Spinal cord (tissue), 10 donors: ENCODE measurements around the gene ZNF71. TPM values are rescaled to one million over a fixed set of nuclear protein-coding genes. Genes with fewer than 3 reads are reported as not detected.

ENCODE experiments used
- DNase-seq, 6 donors: peaks; one replicate each; pipeline versions ENCODE4 v3.0.0 to v3.0.0-alpha.2; 2013 to 2015; ENCODE audit warnings: low spot score in 6 of 6, low read depth in 4 of 6
- H3K27ac ChIP-seq: one replicate; pipeline ENCODE4 v1.5.1; 2013; ENCODE audit warnings: low read depth, low read length, control low read depth
- H3K27me3 ChIP-seq: one replicate; pipeline ENCODE4 v1.6.1; 2013; ENCODE audit warnings: low read length; ENCODE audit not compliant: control insufficient read depth, insufficient read depth
- H3K36me3 ChIP-seq: one replicate; pipeline ENCODE4 v1.6.1; 2013; ENCODE audit warnings: low read length; ENCODE audit not compliant: control insufficient read depth, insufficient read depth
- H3K4me1 ChIP-seq: one replicate; pipeline ENCODE4 v1.6.1; 2013; ENCODE audit warnings: low read length; ENCODE audit not compliant: control insufficient read depth, insufficient read depth
- H3K4me3 ChIP-seq: one replicate; pipeline ENCODE4 v1.5.1; 2013; ENCODE audit warnings: low read depth, low read length, control low read depth
- H3K9me3 ChIP-seq: one replicate; pipeline ENCODE4 v1.6.1; 2013; ENCODE audit warnings: low read length; ENCODE audit not compliant: control insufficient read depth, insufficient read depth
- WGBS: methylation state at CpG from one replicate; pipeline ENCODE4 v1.1.5; 2013; ENCODE audit warnings: missing lambda C conversion rate; ENCODE audit not compliant: insufficient coverage; 5-methylcytosine and 5-hydroxymethylcytosine counted together
- polyA plus RNA-seq, 2 donors: library from polyadenylated mRNA; unstranded; fragments of 120-200 nt; gene quantifications; one replicate each; pipeline ENCODE4 v1.2.1, GENCODE V29; 2013; ENCODE audit not compliant: insufficient read length in 2 of 2
- total RNA-seq, 2 donors: library from RNA; depleted of rRNA in 1 of 2; stranded (reverse); fragments of 120-200 nt in 1 of 2; fragments of >200 nt in 1 of 2; gene quantifications; one replicate each; pipeline versions ENCODE4 v1.2.3 to v1.2.4, GENCODE V29; 2013 to 2014
- donor health status: healthy.

Gene ZNF71
- total and polyA plus RNA-seq, 4 donors = 8.9 to 12.2 (median 10.3) TPM

- Histone ChIP-seq H3K36me3 (peaks cover 11% of the 10 kb centered on the region), H3K4me1 (no peaks in the 10 kb centered on the region), H3K4me3 (no peak overlapping the region), H3K27ac (no peak overlapping the region), H3K9me3 (peaks cover 50% of the 10 kb centered on the region), H3K27me3 (no peaks in the 10 kb centered on the region)
- WGBS = 96% methylated on average over 4 of the region's 11 CpGs
- no peak for DNase-seq
Measured at GRCh38 chr19:56577719-56578602, 17.1 kb upstream of the ZNF71 start.

- H3K4me3 ChIP-seq = no peak overlapping the region
- peaks cover 10% of the 10 kb centered on the region for H3K4me1 ChIP-seq
- no peak overlapping the region for H3K27ac ChIP-seq
- no peaks in the 10 kb centered on the region for H3K27me3 ChIP-seq
- 65% methylated on average over 4 of the region's 4 CpGs for WGBS
- peaks cover 7% of the 10 kb centered on the region for H3K36me3 ChIP-seq
- no peaks in the 10 kb centered on the region for H3K9me3 ChIP-seq
- no peak for DNase-seq
Measured at GRCh38 chr19:56594446-56594782, 688 bp upstream of the ZNF71 start.

GRCh38 chr19:56595548-56595899 lies 422 bp downstream of the ZNF71 start:
- Histone ChIP-seq H3K27ac (no peak overlapping the region), H3K4me3 (peak overlapping the region; percentile 80), H3K9me3 (no peaks in the 10 kb centered on the region), H3K4me1 (peaks cover 10% of the 10 kb centered on the region), H3K36me3 (peaks cover 7% of the 10 kb centered on the region), H3K27me3 (no peaks in the 10 kb centered on the region)
- no peak for DNase-seq
- WGBS = 0% methylated on average over 4 of the region's 4 CpGs

GRCh38 chr19:56596676-56597075 lies 1.6 kb downstream of the ZNF71 start:
- peaks cover 17% of the 10 kb centered on the region for H3K36me3 ChIP-seq
- H3K9me3 ChIP-seq = no peaks in the 10 kb centered on the region
- no peak overlapping the region for H3K4me3 ChIP-seq
- H3K4me1 ChIP-seq = peaks cover 10% of the 10 kb centered on the region
- no peak for DNase-seq
- WGBS = no CpG with 5 or more reads among the region's 4 CpGs
- H3K27ac ChIP-seq = no peak overlapping the region
- H3K27me3 ChIP-seq = no peaks in the 10 kb centered on the region

GRCh38 chr19:56597696-56598095 lies 2.6 kb downstream of the ZNF71 start:
- no peak overlapping the region for H3K4me3 ChIP-seq
- H3K27ac ChIP-seq = no peak overlapping the region
- peaks cover 18% of the 10 kb centered on the region for H3K36me3 ChIP-seq
- H3K27me3 ChIP-seq = no peaks in the 10 kb centered on the region
- no peaks in the 10 kb centered on the region for H3K9me3 ChIP-seq
- DNase-seq = no peak
- 67% methylated on average over 1 of the region's 4 CpGs for WGBS
- H3K4me1 ChIP-seq = peaks cover 10% of the 10 kb centered on the region

GRCh38 chr19:56601375-56601774 lies 6.3 kb downstream of the ZNF71 start:
- no peaks in the 10 kb centered on the region for H3K27me3 ChIP-seq
- peaks cover 2% of the 10 kb centered on the region for H3K9me3 ChIP-seq
- H3K27ac ChIP-seq = no peak overlapping the region
- 87% methylated on average over 2 of the region's 3 CpGs for WGBS
- no peak for DNase-seq
- peaks cover 18% of the 10 kb centered on the region for H3K36me3 ChIP-seq
- H3K4me3 ChIP-seq = no peak overlapping the region
- H3K4me1 ChIP-seq = peaks cover 3% of the 10 kb centered on the region

- H3K36me3 ChIP-seq = peaks cover 11% of the 10 kb centered on the region
- peak in 3 of 6 donors; percentile 11 to 49 (median 22) for DNase-seq
- WGBS = 28% methylated on average over 5 of the region's 6 CpGs
- no peaks in the 10 kb centered on the region for H3K4me1 ChIP-seq
- H3K27me3 ChIP-seq = no peaks in the 10 kb centered on the region
- H3K9me3 ChIP-seq = peaks cover 2% of the 10 kb centered on the region
- H3K27ac ChIP-seq = no peak overlapping the region
- H3K4me3 ChIP-seq = no peak overlapping the region
Measured at GRCh38 chr19:56603829-56604228, 8.7 kb downstream of the ZNF71 start.

- DNase-seq = no peak
Measured at GRCh38 chr19:56608274-56608964, 13.3 kb downstream of the ZNF71 start.

GRCh38 chr19:56611288-56611687 lies 16.2 kb downstream of the ZNF71 start:
- WGBS = 52% methylated on average over 3 of the region's 8 CpGs
- no peaks in the 10 kb centered on the region for H3K9me3 ChIP-seq
- H3K27ac ChIP-seq = no peak overlapping the region
- no peaks in the 10 kb centered on the region for H3K4me1 ChIP-seq
- DNase-seq = no peak
- H3K27me3 ChIP-seq = no peaks in the 10 kb centered on the region
- no peak overlapping the region for H3K4me3 ChIP-seq
- H3K36me3 ChIP-seq = no peaks in the 10 kb centered on the region

More at GRCh38 chr19:56608274-56608964, 13.3 kb downstream of the ZNF71 start:
- no peaks in the 10 kb centered on the region for H3K9me3 ChIP-seq
- H3K36me3 ChIP-seq = no peaks in the 10 kb centered on the region
- H3K27me3 ChIP-seq = no peaks in the 10 kb centered on the region
- WGBS = 100% methylated on average over 1 of the region's 8 CpGs
- H3K4me1 ChIP-seq = no peaks in the 10 kb centered on the region
- no peak overlapping the region for H3K4me3 ChIP-seq
- no peak overlapping the region for H3K27ac ChIP-seq

GRCh38 chr19:56612737-56613136 lies 17.6 kb downstream of the ZNF71 start:
- DNase-seq = no peak
- Histone ChIP-seq H3K4me3 (no peak overlapping the region), H3K36me3 (peaks cover 2% of the 10 kb centered on the region), H3K4me1 (no peaks in the 10 kb centered on the region), H3K27ac (no peak overlapping the region), H3K9me3 (no peaks in the 10 kb centered on the region), H3K27me3 (no peaks in the 10 kb centered on the region)
- 94% methylated on average over 2 of the region's 2 CpGs for WGBS
